Loucy (cell line): ENCODE measurements around the gene ACADSB.

Experiments used
- CTCF ChIP-seq: fragments of 200-600 bp; sonication (generic); conservative IDR thresholded peaks from 2 replicates; pipeline ENCODE4 v1.5.1; 2014; ENCODE audit warnings: mild to moderate bottlenecking, antibody characterized with exemption, low read length
- EZH2phosphoT487 ChIP-seq: fragments of 200-600 bp; IDR thresholded peaks from 2 replicates; pipeline ENCODE4 v1.6.1; 2018; ENCODE audit warnings: antibody characterized with exemption, mild to moderate bottlenecking, moderate library complexity, borderline replicate concordance

GRCh38 chr10:123061865-123062264 is 53.1 kb downstream of the ACADSB start:
- TF ChIP-seq CTCF (no peak), EZH2phosphoT487 (no peak)
